ENCODE measurements around the gene HES6.

DNA sequence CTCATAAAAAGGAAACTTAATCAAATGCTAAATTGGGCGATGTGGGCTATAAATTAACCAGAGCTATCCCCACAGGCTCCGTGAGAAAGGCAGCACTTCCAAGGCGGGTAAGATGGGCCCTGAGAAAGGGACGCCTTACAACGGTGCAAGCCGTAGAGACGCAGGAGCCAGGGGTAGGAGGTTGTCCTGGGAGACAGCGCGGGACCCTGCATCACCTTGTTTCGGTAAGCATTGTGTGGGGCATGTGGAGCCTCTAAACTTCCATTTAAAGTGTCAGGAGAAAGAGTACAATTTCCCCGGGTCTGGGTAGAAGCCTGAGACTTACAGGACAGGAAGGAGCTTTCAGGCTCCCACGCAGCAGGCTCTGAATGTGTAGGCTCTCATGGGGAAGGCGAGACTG, 49.7 kb upstream of the HES6 start:
- TF ChIP-seq POLR2AphosphoS5 (IDR thresholded peaks at IDR 0.05; ENCODE audit: low read depth, low read length) (no peak), TAF1 (IDR thresholded peaks at IDR 0.05; ENCODE audit: low read depth, low read length) (no peak), POLR2A (IDR thresholded peaks at IDR 0.05; ENCODE audit: low read depth, low read length) (no peak)
